ENCODE measurements around the gene NDUFS8. TPM values are rescaled to one million over a fixed set of nuclear protein-coding genes. Genes with fewer than 3 reads are reported as not detected.

Gene NDUFS8
- total and polyA plus RNA-seq, 4 donors: 61.2 to 148 (median 106) TPM

GRCh38 chr11:68041617-68042218 is 11.2 kb downstream of the NDUFS8 start:
- TF ChIP-seq YY1 (IDR thresholded peaks at IDR 0.05) (no peak), ATF3 (IDR thresholded peaks at IDR 0.05) (no peak), FOXA1 (IDR thresholded peaks at IDR 0.05) (no peak), NR2F2 (IDR thresholded peaks at IDR 0.05) (no peak), REST (IDR thresholded peaks at IDR 0.05) (no peak), MAX (IDR thresholded peaks at IDR 0.05) (no peak), RAD21 (IDR thresholded peaks at IDR 0.05) (no peak)

GRCh38 chr11:68042219-68043028 is 11.9 kb downstream of the NDUFS8 start:
- TF ChIP-seq SP1 (IDR thresholded peaks at IDR 0.05) (no peak), JUND (IDR thresholded peaks at IDR 0.05) (no peak)
- H3K9me3 ChIP-seq (ENCODE audit: control insufficient read depth in 4 of 4, low read length in 3 of 4): no peaks in the 10 kb centered on the region
- no peak for DNase-seq (ENCODE audit: low spot score)
- no peak overlapping the region for H3K9ac ChIP-seq (ENCODE audit: low read depth in 1 of 2, low read length in 2 of 2)
- H3K4me1 ChIP-seq (ENCODE audit: control insufficient read depth in 4 of 4, insufficient read depth in 4 of 4, low read length in 3 of 4): peaks cover 15 to 31% (median 21%) of the 10 kb centered on the region in 4 donors
- WGBS: 93% methylated on average over 27 of the region's 27 CpGs
- no peak overlapping the region for H3K4me3 ChIP-seq (ENCODE audit: low read depth in 1 of 3, low read length in 3 of 3)
- no peak overlapping the region for H3K27ac ChIP-seq (ENCODE audit: low read depth in 1 of 2, low read length in 2 of 2)
- no peaks in the 10 kb centered on the region for H3K27me3 ChIP-seq (ENCODE audit: control insufficient read depth in 4 of 4, insufficient read depth in 4 of 4, low read length in 3 of 4)
- H3K36me3 ChIP-seq (ENCODE audit: control insufficient read depth in 4 of 4, insufficient read depth in 3 of 4, low read depth in 1 of 4, low read length in 3 of 4): peaks cover 0 to 22% (median 7%) of the 10 kb centered on the region in 4 donors

More at GRCh38 chr11:68041617-68042218, 11.2 kb downstream of the NDUFS8 start:
- Histone ChIP-seq H3K4me3 (ENCODE audit: low read depth in 1 of 3, low read length in 3 of 3) (no peak overlapping the region), H3K27ac (ENCODE audit: low read depth in 1 of 2, low read length in 2 of 2) (no peak overlapping the region), H3K9ac (ENCODE audit: low read depth in 1 of 2, low read length in 2 of 2) (no peak overlapping the region), H3K9me3 (ENCODE audit: control insufficient read depth in 4 of 4, low read length in 3 of 4) (no peaks in the 10 kb centered on the region), H3K27me3 (ENCODE audit: control insufficient read depth in 4 of 4, insufficient read depth in 4 of 4, low read length in 3 of 4) (no peaks in the 10 kb centered on the region), H3K4me1 (ENCODE audit: control insufficient read depth in 4 of 4, insufficient read depth in 4 of 4, low read length in 3 of 4) (peaks cover 20 to 38% (median 26%) of the 10 kb centered on the region in 4 donors), H3K36me3 (ENCODE audit: control insufficient read depth in 4 of 4, insufficient read depth in 3 of 4, low read depth in 1 of 4, low read length in 3 of 4) (peaks cover 0 to 21% (median 7%) of the 10 kb centered on the region in 4 donors)
- 86% methylated on average over 12 of the region's 12 CpGs for WGBS
- DNase-seq (ENCODE audit: low spot score): no peak

GRCh38 chr11:68043029-68043348 is 12.5 kb downstream of the NDUFS8 start:
- peaks cover 0 to 27% (median 7%) of the 10 kb centered on the region in 4 donors for H3K36me3 ChIP-seq (ENCODE audit: control insufficient read depth in 4 of 4, insufficient read depth in 3 of 4, low read depth in 1 of 4, low read length in 3 of 4)
- no peak overlapping the region for H3K4me3 ChIP-seq (ENCODE audit: low read depth in 1 of 3, low read length in 3 of 3)
- no peaks in the 10 kb centered on the region for H3K9me3 ChIP-seq (ENCODE audit: control insufficient read depth in 4 of 4, low read length in 3 of 4)
- no peak overlapping the region for H3K27ac ChIP-seq (ENCODE audit: low read depth in 1 of 2, low read length in 2 of 2)
- DNase-seq (ENCODE audit: low spot score): no peak
- no peaks in the 10 kb centered on the region for H3K27me3 ChIP-seq (ENCODE audit: control insufficient read depth in 4 of 4, insufficient read depth in 4 of 4, low read length in 3 of 4)
- H3K4me1 ChIP-seq (ENCODE audit: control insufficient read depth in 4 of 4, insufficient read depth in 4 of 4, low read length in 3 of 4): peaks cover 10 to 26% (median 15%) of the 10 kb centered on the region in 4 donors
- H3K9ac ChIP-seq (ENCODE audit: low read depth in 1 of 2, low read length in 2 of 2): no peak overlapping the region
- WGBS: 87% methylated on average over 8 of the region's 8 CpGs
- TF ChIP-seq ATF3 (IDR thresholded peaks at IDR 0.05): no peak
- TF ChIP-seq RAD21 (IDR thresholded peaks at IDR 0.05): no peak
- TF ChIP-seq CTCF (IDR thresholded peaks at IDR 0.05; ENCODE audit: low read depth, low read length, missing input control): no peak
- TF ChIP-seq EGR1 (IDR thresholded peaks at IDR 0.05; ENCODE audit: low read depth in 2 of 2): no peak
- TF ChIP-seq ZBTB33 (IDR thresholded peaks at IDR 0.05): no peak
- TF ChIP-seq FOXA2 (IDR thresholded peaks at IDR 0.05): no peak
- TF ChIP-seq SP1 (IDR thresholded peaks at IDR 0.05): no peak
- no peak for TF ChIP-seq REST (IDR thresholded peaks at IDR 0.05)

Data from liver (tissue), 9 donors.